HEK293T (cell line): ENCODE results near the gene RPA3.

Experiments
- CTCF ChIA-PET: fragments of 350-600 bp; formaldehyde crosslinking; extraction: SDS; loops from one replicate; lab custom pipeline; 2021; ENCODE audit warnings: antibody characterized with exemption, inconsistent platforms; lab: Yijun Ruan, JAX
- POLR2A ChIA-PET: fragments of 350-600 bp; formaldehyde crosslinking; extraction: SDS; loops from one replicate; lab custom pipeline; 2020; ENCODE audit warnings: antibody characterized with exemption, inconsistent platforms; lab: Yijun Ruan, JAX
- DNase-seq: peaks from one replicate; pipeline ENCODE4 v3.0.0; 2012; ENCODE audit warnings: mixed read lengths; ENCODE audit errors: extremely low spot score
- ARNT ChIP-seq: fragments of 450-650 bp; IDR thresholded peaks from 2 replicates; pipeline ENCODE4 v1.6.1; 2017; ENCODE audit warnings: mild to moderate bottlenecking
- BHLHE40 ChIP-seq: fragments of 450-650 bp; IDR thresholded peaks from 2 replicates; pipeline ENCODE4 v1.6.1; 2016; ENCODE audit warnings: mild to moderate bottlenecking, moderate library complexity, borderline replicate concordance
- CTBP1 ChIP-seq: fragments of 450-650 bp; IDR thresholded peaks from 2 replicates; pipeline ENCODE4 v1.6.1; 2016; ENCODE audit warnings: borderline replicate concordance
- ELF4 ChIP-seq: fragments of 450-650 bp; IDR thresholded peaks from 2 replicates; pipeline ENCODE4 v1.6.1; 2017; ENCODE audit warnings: antibody characterized with exemption
- FOXA1 ChIP-seq: fragments of 450-650 bp; IDR thresholded peaks from 2 replicates; pipeline ENCODE4 v1.6.1; 2016; ENCODE audit warnings: mild to moderate bottlenecking
- FOXK2 ChIP-seq: fragments of 450-650 bp; IDR thresholded peaks from 2 replicates; pipeline ENCODE4 v1.6.1; 2016; ENCODE audit warnings: mild to moderate bottlenecking
- FOXM1 ChIP-seq: fragments of 450-650 bp; IDR thresholded peaks from 2 replicates; pipeline ENCODE4 v1.6.1; 2017; ENCODE audit warnings: mild to moderate bottlenecking, borderline replicate concordance
- HDGF ChIP-seq: fragments of 450-650 bp; IDR thresholded peaks from 2 replicates; pipeline ENCODE4 v1.6.1; 2017; ENCODE audit warnings: antibody characterized with exemption, borderline replicate concordance
- L3MBTL2 ChIP-seq: fragments of 450-650 bp; conservative IDR thresholded peaks from 2 replicates; pipeline ENCODE4 v1.6.1; 2016; ENCODE audit warnings: mild to moderate bottlenecking
- LEF1 ChIP-seq: fragments of 450-650 bp; IDR thresholded peaks from 2 replicates; pipeline ENCODE4 v1.6.1; 2017; ENCODE audit warnings: mild to moderate bottlenecking, borderline replicate concordance
- NFRKB ChIP-seq: fragments of 450-650 bp; IDR thresholded peaks from 2 replicates; pipeline ENCODE4 v1.6.1; 2016; ENCODE audit warnings: mild to moderate bottlenecking, moderate library complexity
- SP1 ChIP-seq: fragments of 450-650 bp; IDR thresholded peaks from 2 replicates; pipeline ENCODE4 v1.6.1; 2017
- SUZ12 ChIP-seq: fragments of 450-650 bp; IDR thresholded peaks from 2 replicates; pipeline ENCODE4 v1.6.1; 2016; ENCODE audit warnings: mild to moderate bottlenecking
- TARDBP ChIP-seq: fragments of 450-650 bp; IDR thresholded peaks from 2 replicates; pipeline ENCODE4 v1.6.1; 2016
- ZNF384 ChIP-seq: fragments of 450-650 bp; IDR thresholded peaks from 2 replicates; pipeline ENCODE4 v1.6.1; 2016
- TF ChIP-seq, protein P1 (sequence below): fragments of 450-650 bp; IDR thresholded peaks from 2 replicates; pipeline ENCODE4 v1.6.1; 2016

The RPA3 gene

DNA sequence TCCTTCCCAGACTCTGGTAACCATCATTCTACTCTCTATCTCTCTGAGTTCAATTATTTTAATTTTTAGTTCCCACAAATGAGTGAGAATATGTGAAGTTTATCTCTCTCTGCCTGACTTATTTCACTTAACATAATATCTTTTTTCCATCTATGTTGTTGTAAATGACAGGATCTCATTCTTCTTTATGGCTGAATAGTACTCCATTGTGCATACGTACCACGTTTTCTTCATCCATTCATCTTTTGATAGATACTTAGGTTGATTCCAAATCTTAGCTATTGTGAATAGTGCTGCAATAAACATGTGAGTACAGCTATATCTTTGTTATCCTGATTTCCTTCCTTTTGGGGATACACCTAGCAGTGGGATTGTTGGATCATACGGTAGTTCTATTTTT lies 23.9 kb downstream of the RPA3 start:
- no peak for DNase-seq
- CTCF ChIA-PET, result interaction anchor here (0.6 kb wide), 1 partner anchor 13 kb away, joined by 3 read pairs; no protein-coding TSS in a partner anchor
- TF ChIP-seq TARDBP (no peak), CTBP1 (no peak), BHLHE40 (no peak), ELF4 (no peak), SUZ12 (no peak), ZNF384 (no peak), SP1 (no peak), HDGF (no peak), LEF1 (no peak), NFRKB (no peak)
- TF ChIP-seq, protein P1, sequence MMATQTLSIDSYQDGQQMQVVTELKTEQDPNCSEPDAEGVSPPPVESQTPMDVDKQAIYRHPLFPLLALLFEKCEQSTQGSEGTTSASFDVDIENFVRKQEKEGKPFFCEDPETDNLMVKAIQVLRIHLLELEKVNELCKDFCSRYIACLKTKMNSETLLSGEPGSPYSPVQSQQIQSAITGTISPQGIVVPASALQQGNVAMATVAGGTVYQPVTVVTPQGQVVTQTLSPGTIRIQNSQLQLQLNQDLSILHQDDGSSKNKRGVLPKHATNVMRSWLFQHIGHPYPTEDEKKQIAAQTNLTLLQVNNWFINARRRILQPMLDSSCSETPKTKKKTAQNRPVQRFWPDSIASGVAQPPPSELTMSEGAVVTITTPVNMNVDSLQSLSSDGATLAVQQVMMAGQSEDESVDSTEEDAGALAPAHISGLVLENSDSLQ, result no peak
- POLR2A ChIA-PET, result no interaction called here

DNA sequence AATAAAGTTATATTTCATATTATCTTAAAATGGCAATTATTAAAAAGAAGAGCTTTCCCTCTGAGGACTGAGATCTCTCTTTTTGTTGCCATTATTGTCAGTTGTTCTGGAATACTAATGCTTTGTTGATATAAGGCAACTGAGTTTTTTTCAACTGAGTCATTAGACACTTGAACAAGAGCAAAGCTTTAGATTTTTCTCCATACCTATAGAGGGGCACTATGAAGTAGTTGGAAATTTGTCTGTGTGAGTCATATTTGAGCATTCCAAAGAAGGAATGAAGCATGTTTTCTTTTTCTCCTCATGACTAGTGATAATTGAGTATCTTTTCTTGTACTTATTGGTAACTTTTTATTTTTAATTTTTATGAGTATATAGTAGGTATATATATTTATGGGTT lies 24.5 kb downstream of the RPA3 start:
- ChIA-PET CTCF (no interaction called here), POLR2A (no interaction called here)
- DNase-seq, result no peak
- TF ChIP-seq ARNT (no peak), ZNF384 (no peak), FOXA1 (no peak), HDGF (no peak), FOXK2 (no peak), SUZ12 (no peak), SP1 (no peak), CTBP1 (no peak)

DNA sequence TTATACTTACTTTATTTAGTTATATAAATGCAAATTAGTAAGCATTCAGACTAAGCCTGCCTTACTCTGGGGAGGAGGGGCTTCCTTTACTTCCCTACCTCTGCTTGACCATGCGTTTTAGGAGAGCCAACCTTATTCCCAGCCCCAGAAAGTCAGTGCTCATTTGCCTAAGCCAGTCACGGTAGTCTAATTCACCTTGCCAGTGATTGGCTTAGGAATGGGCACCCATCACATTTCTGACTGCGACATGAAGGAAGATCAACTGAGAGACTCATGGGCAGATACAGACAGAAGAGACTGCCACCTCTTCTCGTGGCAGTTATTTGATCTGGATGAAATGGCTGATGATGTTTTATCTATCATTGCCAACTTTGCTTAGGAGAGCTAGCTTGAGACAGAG lies 29.5 kb downstream of the RPA3 start:
- TF ChIP-seq HDGF (no peak), SP1 (no peak), SUZ12 (no peak), ELF4 (no peak), ZNF384 (no peak), NFRKB (no peak), FOXA1 (no peak), ARNT (no peak), L3MBTL2 (no peak)
- CTCF ChIA-PET, result interaction anchor here (1.6 kb wide), 1 partner anchor 8 kb away, joined by 6 read pairs; no protein-coding TSS in a partner anchor
- POLR2A ChIA-PET, result no interaction called here
- DNase-seq, result no peak

DNA sequence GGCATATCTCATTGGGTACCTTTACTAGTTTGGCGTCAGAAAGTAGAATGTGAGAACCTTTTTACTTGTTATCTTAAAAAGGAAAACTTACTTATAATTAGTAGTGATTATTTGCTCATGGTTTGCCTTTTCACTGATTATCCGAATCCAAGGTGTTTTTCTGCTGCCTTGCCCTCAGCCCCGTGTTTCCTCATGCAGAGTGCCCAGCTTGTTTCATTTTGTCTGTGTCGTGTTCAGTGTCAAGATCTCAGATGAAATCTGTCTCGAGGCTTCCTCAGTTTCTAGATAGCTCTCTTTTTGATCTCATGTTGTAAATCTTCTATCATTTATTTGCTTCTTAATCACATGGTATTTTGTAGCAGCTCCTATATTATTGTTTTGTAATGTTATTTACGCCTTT lies 30.1 kb downstream of the RPA3 start:
- ChIA-PET CTCF (interaction anchor here (0.6 kb wide), 1 partner anchor 196 kb away, joined by 3 read pairs; no protein-coding TSS in a partner anchor), POLR2A (no interaction called here)
- no peak for TF ChIP-seq CTBP1
- no peak for TF ChIP-seq ARNT
- no peak for TF ChIP-seq TARDBP
- TF ChIP-seq SUZ12, result no peak
- no peak for TF ChIP-seq FOXA1
- no peak for TF ChIP-seq LEF1
- no peak for TF ChIP-seq NFRKB
- no peak for TF ChIP-seq SP1
- TF ChIP-seq, protein P1, result no peak
- no peak for TF ChIP-seq HDGF
- no peak for DNase-seq

DNA sequence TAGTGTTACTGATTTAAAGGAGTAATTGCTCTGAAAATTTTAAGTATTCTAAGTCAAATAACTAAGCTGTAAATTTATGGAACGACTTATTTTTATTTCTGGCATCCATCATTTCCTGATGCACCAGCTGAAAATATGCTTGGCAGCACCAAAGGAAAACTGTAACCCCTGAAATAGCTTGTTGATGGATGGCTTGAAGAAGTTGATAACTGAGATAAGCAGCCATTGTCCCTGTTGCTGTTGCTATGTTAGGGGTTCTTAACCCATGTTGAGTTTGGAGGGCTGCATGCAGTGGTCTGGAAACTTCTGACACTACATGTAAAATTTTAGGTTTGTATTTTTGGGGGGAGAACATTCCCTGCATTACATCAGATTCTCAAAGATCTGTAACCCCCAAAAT lies 30.6 kb downstream of the RPA3 start:
- ChIA-PET CTCF (interaction anchor here (0.6 kb wide), 1 partner anchor 263 kb away, joined by 3 read pairs; no protein-coding TSS in a partner anchor), POLR2A (no interaction called here)
- no peak for TF ChIP-seq SUZ12
- no peak for TF ChIP-seq ZNF384
- no peak for TF ChIP-seq ELF4
- no peak for TF ChIP-seq FOXK2
- no peak for TF ChIP-seq FOXA1
- TF ChIP-seq NFRKB, result no peak
- no peak for TF ChIP-seq L3MBTL2
- no peak for TF ChIP-seq LEF1
- DNase-seq, result no peak

DNA sequence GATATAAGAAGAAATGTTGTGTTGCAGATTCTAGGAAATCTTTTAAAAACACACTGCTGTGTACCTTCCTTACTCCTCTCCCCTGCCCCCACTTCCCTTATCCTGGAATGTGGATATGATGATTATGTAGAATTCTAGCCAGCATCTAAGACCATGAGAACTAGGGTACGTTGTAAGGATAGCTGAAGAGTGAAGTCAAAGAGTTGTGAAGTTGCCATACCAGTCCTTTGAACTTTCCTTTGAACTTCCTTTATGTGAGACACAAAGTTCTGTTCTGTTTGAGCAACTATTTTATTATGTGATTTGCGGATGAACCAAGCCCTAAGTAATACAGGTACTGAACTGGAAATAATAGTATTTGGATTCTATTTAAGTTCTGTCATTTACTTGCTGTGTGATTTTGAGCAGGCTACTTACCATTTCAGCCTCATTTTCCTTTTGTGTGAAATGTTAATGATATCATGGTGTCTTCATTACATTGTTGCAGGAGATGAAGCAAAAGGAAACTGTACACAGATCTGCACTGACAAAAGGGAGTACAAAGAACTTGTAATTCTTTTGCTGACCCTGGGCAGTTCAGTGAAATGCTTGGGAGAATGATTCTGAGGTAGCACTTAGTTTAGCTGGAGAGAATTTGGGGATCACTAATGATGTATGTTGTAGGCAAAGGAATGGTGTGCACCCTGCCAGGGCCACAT lies 31.4 kb downstream of the RPA3 start:
- TF ChIP-seq LEF1 (no peak), BHLHE40 (no peak), ARNT (no peak), NFRKB (no peak), SUZ12 (no peak), FOXM1 (no peak), ZNF384 (no peak), FOXA1 (no peak), ELF4 (no peak), L3MBTL2 (no peak), TARDBP (no peak), HDGF (no peak), FOXK2 (no peak), SP1 (no peak), CTBP1 (no peak)
- TF ChIP-seq, protein P1, result no peak
- CTCF ChIA-PET, result interaction anchor here (0.6 kb wide), 1 partner anchor 262 kb away, joined by 3 read pairs; no protein-coding TSS in a partner anchor
- POLR2A ChIA-PET, result no interaction called here
- DNase-seq, result no peak
